Measurements from ENCODE around the gene FYB1. TPM values are rescaled to one million over a fixed set of nuclear protein-coding genes. Genes with fewer than 3 reads are reported as not detected.
"Not testable (repeated sequence)": the region's sequence is repeated elsewhere in the genome, so short reads cannot be mapped to it uniquely, and the experiment has no call there.

FYB1 gene
- total RNA-seq, 1 donor from 2014 or later, result not detected

- H3K36me3 ChIP-seq (ENCODE audit: control insufficient read depth, insufficient read depth, low read length), result no peaks in the 10 kb centered on the region
- H3K4me3 ChIP-seq (ENCODE audit: low read depth, low read length), result no peak overlapping the region
- TF ChIP-seq, protein P1, sequence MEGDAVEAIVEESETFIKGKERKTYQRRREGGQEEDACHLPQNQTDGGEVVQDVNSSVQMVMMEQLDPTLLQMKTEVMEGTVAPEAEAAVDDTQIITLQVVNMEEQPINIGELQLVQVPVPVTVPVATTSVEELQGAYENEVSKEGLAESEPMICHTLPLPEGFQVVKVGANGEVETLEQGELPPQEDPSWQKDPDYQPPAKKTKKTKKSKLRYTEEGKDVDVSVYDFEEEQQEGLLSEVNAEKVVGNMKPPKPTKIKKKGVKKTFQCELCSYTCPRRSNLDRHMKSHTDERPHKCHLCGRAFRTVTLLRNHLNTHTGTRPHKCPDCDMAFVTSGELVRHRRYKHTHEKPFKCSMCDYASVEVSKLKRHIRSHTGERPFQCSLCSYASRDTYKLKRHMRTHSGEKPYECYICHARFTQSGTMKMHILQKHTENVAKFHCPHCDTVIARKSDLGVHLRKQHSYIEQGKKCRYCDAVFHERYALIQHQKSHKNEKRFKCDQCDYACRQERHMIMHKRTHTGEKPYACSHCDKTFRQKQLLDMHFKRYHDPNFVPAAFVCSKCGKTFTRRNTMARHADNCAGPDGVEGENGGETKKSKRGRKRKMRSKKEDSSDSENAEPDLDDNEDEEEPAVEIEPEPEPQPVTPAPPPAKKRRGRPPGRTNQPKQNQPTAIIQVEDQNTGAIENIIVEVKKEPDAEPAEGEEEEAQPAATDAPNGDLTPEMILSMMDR (IDR thresholded peaks at IDR 0.05; ENCODE audit: insufficient read depth, low read length, poor library complexity, severe bottlenecking), result no peak
Observed at GRCh38 chr5:39235648-39236047, 16.3 kb upstream of the FYB1 start.

GRCh38 chr5:39234494-39234893 is 15.1 kb upstream of the FYB1 start:
- not testable (repeated sequence) for DNase-seq (ENCODE audit: low read depth); H3K27me3 ChIP-seq (ENCODE audit: control insufficient read depth, insufficient read depth, low read length); H3K4me3 ChIP-seq (ENCODE audit: low read depth, low read length); H3K36me3 ChIP-seq (ENCODE audit: control insufficient read depth, insufficient read depth, low read length)

More at GRCh38 chr5:39235648-39236047, 16.3 kb upstream of the FYB1 start:
- DNase-seq (ENCODE audit: low read depth), result no peak
- H3K27me3 ChIP-seq (ENCODE audit: control insufficient read depth, insufficient read depth, low read length), result no peaks in the 10 kb centered on the region

DNA sequence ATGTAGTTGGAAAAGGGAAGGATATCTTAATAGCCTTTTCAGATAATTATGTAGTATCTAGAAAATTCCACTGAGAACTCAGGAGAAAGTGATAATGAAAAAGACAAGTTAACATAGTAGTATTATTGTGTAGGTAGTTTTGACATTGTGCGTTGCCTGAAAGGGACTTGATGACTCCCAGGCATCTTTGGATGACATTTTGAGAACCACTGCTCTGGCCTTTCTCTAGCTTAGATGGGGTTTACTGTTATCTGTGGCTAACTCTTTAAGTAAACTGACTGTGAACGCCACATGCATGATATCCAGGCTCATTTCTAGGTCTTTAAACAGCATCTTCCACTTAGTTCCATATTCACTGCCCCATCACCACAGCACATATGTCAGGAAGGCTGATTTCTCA is 14.4 kb upstream of the FYB1 start:
- no peaks in the 10 kb centered on the region for H3K36me3 ChIP-seq (ENCODE audit: control insufficient read depth, insufficient read depth, low read length)
- no peak for DNase-seq (ENCODE audit: low read depth)
- no peak overlapping the region for H3K4me3 ChIP-seq (ENCODE audit: low read depth, low read length)
- TF ChIP-seq, protein P1 (IDR thresholded peaks at IDR 0.05; ENCODE audit: insufficient read depth, low read length, poor library complexity, severe bottlenecking), result no peak
- H3K27me3 ChIP-seq (ENCODE audit: control insufficient read depth, insufficient read depth, low read length), result no peaks in the 10 kb centered on the region

DNA sequence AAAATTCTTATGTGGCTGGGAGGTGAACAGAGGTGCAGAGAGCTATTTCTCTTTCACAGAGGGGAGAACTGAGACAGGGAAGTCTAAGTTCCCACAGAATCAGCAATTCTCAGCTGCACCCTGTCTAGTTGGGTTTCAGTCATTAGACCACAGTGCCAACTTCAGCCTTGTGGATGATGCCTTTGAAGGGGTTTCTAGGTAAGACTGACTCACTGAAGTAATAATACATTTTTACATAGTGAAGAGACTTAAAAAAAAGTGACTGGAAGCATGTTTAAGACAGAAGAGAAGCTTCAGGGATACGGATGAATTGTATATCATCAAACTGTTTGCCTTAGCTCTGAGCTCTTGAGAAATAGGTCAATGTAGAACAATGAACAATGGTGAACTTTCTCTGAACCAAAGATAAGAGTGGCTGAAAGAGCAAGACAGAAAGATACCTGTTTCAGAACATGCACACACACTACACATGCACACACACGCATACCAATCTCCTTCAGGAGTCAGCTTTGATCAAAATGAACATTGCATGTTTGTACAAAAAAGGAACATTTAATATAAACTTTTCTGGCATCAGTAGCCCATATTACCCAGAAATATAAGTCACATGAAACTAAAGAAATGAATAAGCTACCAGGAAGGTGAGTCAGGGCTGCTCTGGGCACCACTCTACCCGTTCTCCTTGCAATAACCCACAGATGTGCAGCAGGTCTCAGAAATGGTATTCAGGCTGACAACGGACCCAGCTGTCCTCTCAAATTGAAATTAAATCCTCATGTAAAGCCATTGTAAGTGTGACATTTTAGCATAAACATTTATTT is 12.6 kb upstream of the FYB1 start:
- no peak for DNase-seq (ENCODE audit: low read depth)
- H3K27me3 ChIP-seq (ENCODE audit: control insufficient read depth, insufficient read depth, low read length), result no peaks in the 10 kb centered on the region
- TF ChIP-seq, protein P1 (IDR thresholded peaks at IDR 0.05; ENCODE audit: insufficient read depth, low read length, poor library complexity, severe bottlenecking), result no peak
- no peaks in the 10 kb centered on the region for H3K36me3 ChIP-seq (ENCODE audit: control insufficient read depth, insufficient read depth, low read length)
- no peak overlapping the region for H3K4me3 ChIP-seq (ENCODE audit: low read depth, low read length)

- Histone ChIP-seq H3K36me3 (ENCODE audit: control insufficient read depth, insufficient read depth, low read length) (no peaks in the 10 kb centered on the region), H3K27me3 (ENCODE audit: control insufficient read depth, insufficient read depth, low read length) (no peaks in the 10 kb centered on the region), H3K4me3 (ENCODE audit: low read depth, low read length) (no peak overlapping the region)
- TF ChIP-seq, protein P1 (IDR thresholded peaks at IDR 0.05; ENCODE audit: insufficient read depth, low read length, poor library complexity, severe bottlenecking), result no peak
- DNase-seq (ENCODE audit: low read depth), result no peak
Observed at GRCh38 chr5:39228596-39228995, 9.2 kb upstream of the FYB1 start.

DNA sequence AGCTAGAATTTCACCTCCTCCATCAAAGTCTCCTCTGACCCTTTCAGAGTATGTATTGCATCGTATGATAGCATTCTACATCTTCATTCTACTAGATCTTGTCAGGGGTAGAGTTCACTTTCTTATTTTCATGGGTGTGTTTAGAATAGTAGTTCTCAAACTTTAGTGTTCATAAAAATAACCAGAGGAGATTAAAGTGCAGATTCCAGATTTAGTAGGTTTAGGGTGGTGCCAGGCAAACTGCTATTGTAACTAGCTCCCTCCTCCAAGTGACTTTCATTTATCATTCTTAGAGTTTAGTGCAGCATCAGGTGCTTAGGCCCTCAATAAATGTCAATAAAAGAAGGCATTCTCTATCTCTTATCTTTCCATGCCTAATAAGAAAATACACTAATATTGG is 7.2 kb upstream of the FYB1 start:
- Histone ChIP-seq H3K36me3 (ENCODE audit: control insufficient read depth, insufficient read depth, low read length) (no peaks in the 10 kb centered on the region), H3K4me3 (ENCODE audit: low read depth, low read length) (no peak overlapping the region), H3K27me3 (ENCODE audit: control insufficient read depth, insufficient read depth, low read length) (no peaks in the 10 kb centered on the region)
- no peak for DNase-seq (ENCODE audit: low read depth)
- TF ChIP-seq, protein P1 (IDR thresholded peaks at IDR 0.05; ENCODE audit: insufficient read depth, low read length, poor library complexity, severe bottlenecking), result no peak

Data from kidney epithelial cell (primary cell).